Measurements from ENCODE around the gene ZSWIM2.
"Not testable (repeated sequence)": the region's sequence is repeated elsewhere in the genome, so short reads cannot be mapped to it uniquely, and the experiment has no call there.

Gene ZSWIM2
- 0 reads per million in 3 donors for total RNA-seq

GRCh38 chr2:186848873-186849578 lies at the start of gene ZSWIM2:
Gene ZSWIM2, minus strand, starts transcription at chr2:186849170. Its CDS starts 40 bp downstream, at chr2:186849130.
- Histone ChIP-seq H3K27ac (ENCODE audit: insufficient read depth, low read length, poor library complexity, severe bottlenecking) (no peak within 1 kb of the TSS), H3K4me3 (ENCODE audit: insufficient read depth, low read depth, low read length, poor library complexity, severe bottlenecking) (no peak within 1 kb of the TSS), H3K36me3 (ENCODE audit: control insufficient read depth, insufficient read depth, low read length) (no peaks in the 10 kb centered on the region), H3K27me3 (replicated peaks; ENCODE audit: control insufficient read depth, insufficient read depth, low read length, poor library complexity, severe bottlenecking) (no peaks in the 10 kb centered on the region), H3K9me3 (ENCODE audit: control insufficient read depth, low read length) (no peaks in the 10 kb centered on the region), H3K4me1 (ENCODE audit: control insufficient read depth, insufficient read depth, low read length, poor library complexity, severe bottlenecking) (no peaks in the 10 kb centered on the region)
- DNase-seq, result no peak

GRCh38 chr2:186896220-186896619 lies 47.2 kb upstream of the ZSWIM2 start:
- not testable (repeated sequence) for H3K4me3 ChIP-seq (ENCODE audit: insufficient read depth, low read depth, low read length, poor library complexity, severe bottlenecking); H3K27me3 ChIP-seq (replicated peaks; ENCODE audit: control insufficient read depth, insufficient read depth, low read length, poor library complexity, severe bottlenecking); H3K27ac ChIP-seq (ENCODE audit: insufficient read depth, low read length, poor library complexity, severe bottlenecking); H3K9me3 ChIP-seq (ENCODE audit: control insufficient read depth, low read length); H3K36me3 ChIP-seq (ENCODE audit: control insufficient read depth, insufficient read depth, low read length); DNase-seq; H3K4me1 ChIP-seq (ENCODE audit: control insufficient read depth, insufficient read depth, low read length, poor library complexity, severe bottlenecking)

GRCh38 chr2:186895451-186895850 lies 46.5 kb upstream of the ZSWIM2 start:
- no peaks in the 10 kb centered on the region for H3K9me3 ChIP-seq (ENCODE audit: control insufficient read depth, low read length)
- no peaks in the 10 kb centered on the region for H3K27me3 ChIP-seq (replicated peaks; ENCODE audit: control insufficient read depth, insufficient read depth, low read length, poor library complexity, severe bottlenecking)
- H3K4me1 ChIP-seq (ENCODE audit: control insufficient read depth, insufficient read depth, low read length, poor library complexity, severe bottlenecking), result no peaks in the 10 kb centered on the region
- no peak for DNase-seq
- no peak overlapping the region for H3K4me3 ChIP-seq (ENCODE audit: insufficient read depth, low read depth, low read length, poor library complexity, severe bottlenecking)
- H3K27ac ChIP-seq (ENCODE audit: insufficient read depth, low read length, poor library complexity, severe bottlenecking), result no peak overlapping the region
- no peaks in the 10 kb centered on the region for H3K36me3 ChIP-seq (ENCODE audit: control insufficient read depth, insufficient read depth, low read length)

- H3K9me3 ChIP-seq (ENCODE audit: control insufficient read depth, low read length), result no peaks in the 10 kb centered on the region
- no peaks in the 10 kb centered on the region for H3K36me3 ChIP-seq (ENCODE audit: control insufficient read depth, insufficient read depth, low read length)
- no peak overlapping the region for H3K4me3 ChIP-seq (ENCODE audit: insufficient read depth, low read depth, low read length, poor library complexity, severe bottlenecking)
- no peak for DNase-seq
- H3K27me3 ChIP-seq (replicated peaks; ENCODE audit: control insufficient read depth, insufficient read depth, low read length, poor library complexity, severe bottlenecking), result no peaks in the 10 kb centered on the region
- H3K27ac ChIP-seq (ENCODE audit: insufficient read depth, low read length, poor library complexity, severe bottlenecking), result no peak overlapping the region
- H3K4me1 ChIP-seq (ENCODE audit: control insufficient read depth, insufficient read depth, low read length, poor library complexity, severe bottlenecking), result no peaks in the 10 kb centered on the region
Measured at GRCh38 chr2:186894478-186894877, 45.5 kb upstream of the ZSWIM2 start.

GRCh38 chr2:186892821-186893220 lies 43.9 kb upstream of the ZSWIM2 start:
- Histone ChIP-seq H3K4me1 (ENCODE audit: control insufficient read depth, insufficient read depth, low read length, poor library complexity, severe bottlenecking) (no peaks in the 10 kb centered on the region), H3K9me3 (ENCODE audit: control insufficient read depth, low read length) (no peaks in the 10 kb centered on the region), H3K36me3 (ENCODE audit: control insufficient read depth, insufficient read depth, low read length) (no peaks in the 10 kb centered on the region), H3K27me3 (replicated peaks; ENCODE audit: control insufficient read depth, insufficient read depth, low read length, poor library complexity, severe bottlenecking) (no peaks in the 10 kb centered on the region), H3K27ac (ENCODE audit: insufficient read depth, low read length, poor library complexity, severe bottlenecking) (no peak overlapping the region), H3K4me3 (ENCODE audit: insufficient read depth, low read depth, low read length, poor library complexity, severe bottlenecking) (no peak overlapping the region)
- DNase-seq, result no peak

GRCh38 chr2:186891185-186891621 lies 42.2 kb upstream of the ZSWIM2 start:
- Histone ChIP-seq H3K36me3 (ENCODE audit: control insufficient read depth, insufficient read depth, low read length) (no peaks in the 10 kb centered on the region), H3K27me3 (replicated peaks; ENCODE audit: control insufficient read depth, insufficient read depth, low read length, poor library complexity, severe bottlenecking) (no peaks in the 10 kb centered on the region)
- no peak for DNase-seq

GRCh38 chr2:186889101-186889879 lies 40.3 kb upstream of the ZSWIM2 start:
- Histone ChIP-seq H3K4me1 (ENCODE audit: control insufficient read depth, insufficient read depth, low read length, poor library complexity, severe bottlenecking) (no peaks in the 10 kb centered on the region), H3K36me3 (ENCODE audit: control insufficient read depth, insufficient read depth, low read length) (no peaks in the 10 kb centered on the region), H3K27me3 (replicated peaks; ENCODE audit: control insufficient read depth, insufficient read depth, low read length, poor library complexity, severe bottlenecking) (no peaks in the 10 kb centered on the region), H3K4me3 (ENCODE audit: insufficient read depth, low read depth, low read length, poor library complexity, severe bottlenecking) (no peak overlapping the region), H3K27ac (ENCODE audit: insufficient read depth, low read length, poor library complexity, severe bottlenecking) (no peak overlapping the region), H3K9me3 (ENCODE audit: control insufficient read depth, low read length) (no peaks in the 10 kb centered on the region)
- DNase-seq, result no peak

More at GRCh38 chr2:186891185-186891621, 42.2 kb upstream of the ZSWIM2 start:
- Histone ChIP-seq H3K4me1 (ENCODE audit: control insufficient read depth, insufficient read depth, low read length, poor library complexity, severe bottlenecking) (no peaks in the 10 kb centered on the region), H3K27ac (ENCODE audit: insufficient read depth, low read length, poor library complexity, severe bottlenecking) (no peak overlapping the region), H3K4me3 (ENCODE audit: insufficient read depth, low read depth, low read length, poor library complexity, severe bottlenecking) (no peak overlapping the region), H3K9me3 (ENCODE audit: control insufficient read depth, low read length) (no peaks in the 10 kb centered on the region)

- no peaks in the 10 kb centered on the region for H3K36me3 ChIP-seq (ENCODE audit: control insufficient read depth, insufficient read depth, low read length)
- no peaks in the 10 kb centered on the region for H3K9me3 ChIP-seq (ENCODE audit: control insufficient read depth, low read length)
- no peak overlapping the region for H3K27ac ChIP-seq (ENCODE audit: insufficient read depth, low read length, poor library complexity, severe bottlenecking)
- H3K4me3 ChIP-seq (ENCODE audit: insufficient read depth, low read depth, low read length, poor library complexity, severe bottlenecking), result no peak overlapping the region
- no peaks in the 10 kb centered on the region for H3K27me3 ChIP-seq (replicated peaks; ENCODE audit: control insufficient read depth, insufficient read depth, low read length, poor library complexity, severe bottlenecking)
- no peak for DNase-seq
- no peaks in the 10 kb centered on the region for H3K4me1 ChIP-seq (ENCODE audit: control insufficient read depth, insufficient read depth, low read length, poor library complexity, severe bottlenecking)
Measured at GRCh38 chr2:186887107-186888090, 38.4 kb upstream of the ZSWIM2 start.

GRCh38 chr2:186884587-186884986 lies 35.6 kb upstream of the ZSWIM2 start:
- Histone ChIP-seq H3K27me3 (replicated peaks; ENCODE audit: control insufficient read depth, insufficient read depth, low read length, poor library complexity, severe bottlenecking) (no peaks in the 10 kb centered on the region), H3K27ac (ENCODE audit: insufficient read depth, low read length, poor library complexity, severe bottlenecking) (no peak overlapping the region), H3K9me3 (ENCODE audit: control insufficient read depth, low read length) (no peaks in the 10 kb centered on the region), H3K36me3 (ENCODE audit: control insufficient read depth, insufficient read depth, low read length) (no peaks in the 10 kb centered on the region), H3K4me3 (ENCODE audit: insufficient read depth, low read depth, low read length, poor library complexity, severe bottlenecking) (no peak overlapping the region), H3K4me1 (ENCODE audit: control insufficient read depth, insufficient read depth, low read length, poor library complexity, severe bottlenecking) (no peaks in the 10 kb centered on the region)
- DNase-seq, result no peak
